ENCODE measurements around the gene ARHGAP25.

The ARHGAP25 gene

GRCh38 chr2:68766376-68766845, 31.8 kb downstream of the ARHGAP25 start:
- peak in 1 of 2 donors; percentile 37 for DNase-seq (ENCODE audit: low read depth in 2 of 2)

- peak in 1 of 2 donors; percentile 30 for DNase-seq (ENCODE audit: low read depth in 2 of 2)
Observed at GRCh38 chr2:68767031-68767961, 32.7 kb downstream of the ARHGAP25 start.

- no peak for DNase-seq (ENCODE audit: low read depth in 2 of 2)
Observed at GRCh38 chr2:68767996-68768395, 33.4 kb downstream of the ARHGAP25 start.

- no peak for DNase-seq (ENCODE audit: low read depth in 2 of 2)
Observed at GRCh38 chr2:68768461-68768860, 33.9 kb downstream of the ARHGAP25 start.

GRCh38 chr2:68768951-68769350, 34.3 kb downstream of the ARHGAP25 start:
- no peak for DNase-seq (ENCODE audit: low read depth in 2 of 2)

GRCh38 chr2:68769586-68770270, 35.1 kb downstream of the ARHGAP25 start:
- no peak for DNase-seq (ENCODE audit: low read depth in 2 of 2)

GRCh38 chr2:68770271-68771111, 35.9 kb downstream of the ARHGAP25 start:
- no peak for DNase-seq (ENCODE audit: low read depth in 2 of 2)

- DNase-seq (ENCODE audit: low read depth in 2 of 2), result no peak
Observed at GRCh38 chr2:68771211-68771751, 36.7 kb downstream of the ARHGAP25 start.

- DNase-seq (ENCODE audit: low read depth in 2 of 2), result no peak
Observed at GRCh38 chr2:68772109-68772508, 37.5 kb downstream of the ARHGAP25 start.

GRCh38 chr2:68774569-68775271, 40.1 kb downstream of the ARHGAP25 start:
- DNase-seq (ENCODE audit: low read depth in 2 of 2), result peak; percentile 57 to 63

- DNase-seq (ENCODE audit: low read depth in 2 of 2), result no peak
Observed at GRCh38 chr2:68775272-68775842, 40.7 kb downstream of the ARHGAP25 start.

- no peak for DNase-seq (ENCODE audit: low read depth in 2 of 2)
Observed at GRCh38 chr2:68776124-68776523, 41.5 kb downstream of the ARHGAP25 start.

- DNase-seq (ENCODE audit: low read depth in 2 of 2), result no peak
Observed at GRCh38 chr2:68779595-68779994, 45.0 kb downstream of the ARHGAP25 start.

GRCh38 chr2:68784188-68784587, 49.6 kb downstream of the ARHGAP25 start:
- DNase-seq (ENCODE audit: low read depth in 2 of 2), result no peak

- no peak for DNase-seq (ENCODE audit: low read depth in 2 of 2)
Observed at GRCh38 chr2:68784915-68785314, 50.3 kb downstream of the ARHGAP25 start.

GRCh38 chr2:68787356-68787755, 52.7 kb downstream of the ARHGAP25 start:
- no peak for DNase-seq (ENCODE audit: low read depth in 2 of 2)

- peak in 1 of 2 donors; percentile 42 for DNase-seq (ENCODE audit: low read depth in 2 of 2)
Observed at GRCh38 chr2:68789603-68790002, 55.0 kb downstream of the ARHGAP25 start.

- no peak for DNase-seq (ENCODE audit: low read depth in 2 of 2)
Observed at GRCh38 chr2:68790600-68790999, 56.0 kb downstream of the ARHGAP25 start.

- DNase-seq (ENCODE audit: low read depth in 2 of 2), result no peak
Observed at GRCh38 chr2:68791914-68792313, 57.3 kb downstream of the ARHGAP25 start.

GRCh38 chr2:68792751-68793150, 58.1 kb downstream of the ARHGAP25 start:
- DNase-seq (ENCODE audit: low read depth in 2 of 2), result no peak

All from stimulated activated CD8-positive, alpha-beta memory T cell treated with anti-CD3 and anti-CD28 coated beads, Interleukin-2, amount 100 ng/mL, for 48 hours (primary cell).